ENCODE measurements around the gene EPS8L2.

GRCh38 chr11:699753-700152 lies 6.3 kb upstream of the EPS8L2 start:
- TF ChIP-seq CTCF (IDR thresholded peaks at IDR 0.05; ENCODE audit: poor library complexity) (no peak), EZH2 (IDR thresholded peaks at IDR 0.05; ENCODE audit: borderline replicate concordance) (no peak)

All from hepatocyte (in vitro differentiated cells).